ELF-1 (cell line): ENCODE measurements around the gene BARHL1.
A peak's percentile ranks its signal among the peaks of the same experiment; 100 is the strongest.
"Not testable (repeated sequence)": the region's sequence is repeated elsewhere in the genome, so short reads cannot be mapped to it uniquely, and the experiment has no call there.

Source experiments
- DNase-seq: peaks from one replicate; pipeline ENCODE4 v3.0.0-alpha.2; 2016; ENCODE audit warnings: low read depth, low spot score

BARHL1 gene

DNA sequence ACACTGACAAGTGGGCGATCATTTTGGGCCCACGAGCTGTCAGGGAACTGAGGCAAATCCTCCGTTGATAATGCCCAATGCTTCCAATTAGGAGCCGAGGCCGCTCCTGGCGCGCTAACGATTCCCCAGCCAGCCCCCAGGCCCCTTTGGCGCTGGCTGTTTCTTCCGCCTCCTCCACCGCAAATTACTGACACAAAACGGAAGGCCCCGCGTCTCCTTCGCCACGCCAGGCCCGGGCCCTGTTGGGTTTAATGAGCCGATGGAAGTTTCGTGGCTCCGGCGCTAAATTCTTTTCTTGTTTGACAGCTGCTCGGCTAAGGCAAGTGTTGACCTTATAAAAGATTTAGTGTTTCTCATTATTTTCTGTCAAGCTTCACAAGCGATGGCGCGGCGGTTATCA lies 25.7 kb upstream of the BARHL1 start:
- no peak for DNase-seq

DNA sequence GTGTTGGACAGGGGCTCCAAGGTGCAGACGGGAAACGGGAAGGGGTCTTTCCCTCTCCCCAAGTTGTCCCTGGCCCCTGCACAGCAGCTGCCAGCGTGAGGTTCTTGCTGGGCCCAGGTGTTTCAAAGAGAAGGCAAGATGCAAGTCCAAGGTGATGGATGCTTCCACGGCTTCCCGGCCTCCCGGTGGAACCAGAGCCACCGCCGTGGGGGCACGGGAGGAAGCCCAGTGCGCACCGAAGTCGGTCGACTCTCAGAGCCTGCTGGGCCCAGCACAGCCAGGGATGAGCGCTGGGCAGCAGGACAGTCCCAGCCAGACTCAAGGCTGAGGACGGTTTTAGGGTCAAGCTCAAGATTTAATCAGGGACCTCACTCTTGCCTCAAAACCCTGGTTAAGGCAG lies 25.2 kb upstream of the BARHL1 start:
- no peak for DNase-seq

DNA sequence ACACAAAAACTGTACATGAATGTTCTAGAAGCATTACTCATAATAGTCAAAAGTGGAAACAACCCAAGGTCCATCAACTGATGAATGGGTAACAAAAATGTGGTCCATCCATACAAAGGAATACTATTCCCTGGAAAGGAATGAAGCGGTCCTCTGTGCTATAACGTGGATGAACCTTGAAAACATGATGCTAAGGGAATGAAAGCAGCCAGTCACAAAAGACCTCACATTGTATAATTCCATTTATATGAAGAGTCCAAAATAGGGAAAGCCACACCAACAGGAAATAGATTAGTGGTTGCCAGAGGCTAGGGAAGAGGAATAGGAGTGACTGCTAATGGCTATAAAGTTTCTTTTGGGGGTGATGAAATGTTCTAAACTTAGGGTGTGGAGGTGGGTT lies 22.7 kb upstream of the BARHL1 start:
- no peak for DNase-seq

DNA sequence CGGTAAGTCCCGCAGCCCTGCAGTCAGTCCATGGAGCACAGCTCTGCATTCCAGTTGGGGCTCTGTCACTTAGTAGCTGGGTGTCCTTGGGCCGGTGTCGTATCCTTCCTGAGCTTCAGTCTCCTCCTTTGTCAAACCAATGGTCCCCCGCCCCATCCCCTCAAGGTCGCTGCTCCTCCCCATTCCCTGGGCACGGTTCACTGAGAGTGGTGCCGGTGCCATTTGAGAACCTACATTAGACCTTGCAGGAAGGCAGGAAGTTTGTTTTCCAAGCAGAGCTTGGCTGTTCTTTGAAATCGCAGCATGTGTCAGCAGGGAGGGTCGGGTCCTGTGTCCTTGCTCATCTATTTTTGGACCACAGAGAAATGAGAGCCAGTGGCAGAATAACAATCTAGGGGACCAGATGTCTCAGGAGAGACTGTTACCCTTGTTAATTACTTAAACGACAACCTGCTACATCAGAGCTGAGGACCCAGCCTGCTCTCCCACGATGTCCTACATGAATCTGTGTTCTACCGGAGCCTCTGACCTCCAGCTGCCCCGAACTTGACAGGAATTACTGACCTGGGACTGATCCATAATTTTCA lies 21.7 kb upstream of the BARHL1 start:
- no peak for DNase-seq

DNA sequence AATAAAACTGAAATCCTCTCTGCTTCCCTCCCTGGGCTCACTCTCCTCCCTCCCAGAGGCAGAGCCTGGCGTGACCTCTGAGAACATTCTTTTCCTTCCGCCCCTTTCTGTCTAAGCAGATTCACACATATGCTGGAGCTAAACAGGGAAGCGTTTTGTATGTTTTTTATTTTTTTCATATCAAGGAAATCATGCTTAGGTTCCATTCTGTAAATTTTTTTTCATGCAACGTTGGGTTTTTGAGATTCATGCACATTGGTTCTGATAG lies 20.2 kb upstream of the BARHL1 start:
- DNase-seq, result no peak

DNA sequence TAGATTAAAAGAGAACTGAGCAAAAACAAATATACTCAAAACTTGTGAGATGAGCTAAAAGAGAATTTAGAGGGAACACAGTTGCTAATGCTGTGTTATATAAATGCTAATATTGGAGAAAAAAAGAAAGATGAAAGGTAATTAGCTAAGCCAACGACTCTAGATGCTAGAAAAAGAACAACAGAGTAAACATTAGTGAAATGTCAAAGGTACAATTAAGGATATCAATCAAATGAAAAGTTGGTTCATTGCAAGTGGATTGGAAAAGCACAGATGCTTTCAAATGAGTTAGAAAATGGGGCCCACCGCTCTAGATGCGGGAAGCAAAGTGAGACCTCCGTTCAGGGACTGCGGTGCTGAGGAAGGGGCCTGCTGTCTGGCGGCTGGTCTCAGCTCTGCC lies 17.9 kb upstream of the BARHL1 start:
- DNase-seq, result no peak

DNA sequence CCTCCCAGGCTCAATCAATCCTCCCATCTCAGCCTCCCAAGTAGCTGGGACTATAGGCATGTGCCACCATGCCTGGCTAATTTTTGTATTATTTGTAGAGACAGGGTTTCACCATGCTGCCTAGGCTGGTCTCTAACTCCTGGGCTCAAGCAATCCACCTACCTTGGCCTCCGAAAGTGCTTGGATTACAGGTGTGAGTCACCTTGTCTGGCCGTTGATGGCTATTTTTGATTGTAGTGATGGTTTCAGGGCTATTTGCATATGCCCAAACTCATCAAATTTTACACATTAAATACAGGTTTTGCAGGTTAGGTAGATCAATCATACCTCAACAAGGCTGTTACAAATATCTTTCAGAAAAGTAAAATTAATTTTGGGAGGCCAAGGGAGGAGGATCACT lies 13.6 kb upstream of the BARHL1 start:
- DNase-seq, result not testable (repeated sequence)

DNA sequence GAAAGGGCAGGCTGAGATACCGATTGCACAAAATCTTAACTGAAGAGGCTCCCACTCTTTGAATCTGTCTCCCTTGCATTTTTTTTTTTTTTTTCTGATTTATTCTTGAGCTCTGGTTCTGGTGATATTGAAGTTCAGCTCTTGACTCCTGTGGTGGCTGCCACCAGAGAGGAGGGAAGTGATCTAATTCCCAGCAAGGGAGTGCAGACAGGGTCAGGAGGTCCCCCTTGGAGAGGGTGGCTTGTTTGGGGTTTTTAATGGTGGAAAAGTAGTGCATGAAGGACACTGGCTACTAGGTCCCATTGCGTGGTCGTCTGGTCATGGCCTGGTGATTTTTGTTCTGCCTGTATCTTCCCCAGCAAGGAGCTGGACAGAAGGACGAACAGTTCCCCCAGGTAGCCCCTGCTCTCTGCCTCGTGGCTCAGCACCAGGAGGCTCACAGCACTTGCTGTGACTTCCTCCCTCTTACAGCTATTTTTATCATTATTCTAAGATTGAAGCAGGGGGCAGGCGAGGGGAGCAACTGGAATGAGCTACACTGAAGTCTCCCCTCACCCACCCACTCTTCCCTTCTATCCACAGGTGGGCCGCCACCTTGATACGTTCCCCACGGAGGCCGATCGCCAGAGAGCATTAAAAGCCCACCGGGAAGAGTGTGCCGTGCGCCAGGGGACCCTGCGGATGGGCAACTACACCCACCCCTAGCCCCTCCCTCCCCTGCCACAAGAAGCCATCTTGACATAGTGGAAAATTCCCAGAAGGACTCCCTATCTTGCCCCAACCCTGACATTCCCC lies 10.4 kb upstream of the BARHL1 start:
- DNase-seq, result no peak

DNA sequence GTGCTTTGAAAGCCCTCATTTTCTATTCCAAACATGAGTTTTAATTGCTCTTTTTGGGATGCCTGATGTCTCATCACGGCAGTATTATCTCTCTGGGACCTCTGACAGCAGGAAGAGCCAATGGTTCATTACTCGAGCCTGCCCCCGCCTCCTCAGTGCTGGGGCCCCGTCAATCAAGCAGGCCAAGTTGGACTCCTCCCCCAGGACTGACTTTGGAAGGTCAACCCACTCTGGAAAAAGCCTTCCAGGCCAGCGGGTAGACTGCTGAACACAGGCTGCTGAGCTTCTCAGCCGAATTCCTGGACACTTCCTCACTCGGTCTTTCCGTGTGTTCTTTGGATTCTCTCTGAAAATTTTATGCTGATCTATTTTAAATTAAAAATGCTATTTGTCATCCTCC lies 9.5 kb upstream of the BARHL1 start:
- DNase-seq, result peak; percentile 62

DNA sequence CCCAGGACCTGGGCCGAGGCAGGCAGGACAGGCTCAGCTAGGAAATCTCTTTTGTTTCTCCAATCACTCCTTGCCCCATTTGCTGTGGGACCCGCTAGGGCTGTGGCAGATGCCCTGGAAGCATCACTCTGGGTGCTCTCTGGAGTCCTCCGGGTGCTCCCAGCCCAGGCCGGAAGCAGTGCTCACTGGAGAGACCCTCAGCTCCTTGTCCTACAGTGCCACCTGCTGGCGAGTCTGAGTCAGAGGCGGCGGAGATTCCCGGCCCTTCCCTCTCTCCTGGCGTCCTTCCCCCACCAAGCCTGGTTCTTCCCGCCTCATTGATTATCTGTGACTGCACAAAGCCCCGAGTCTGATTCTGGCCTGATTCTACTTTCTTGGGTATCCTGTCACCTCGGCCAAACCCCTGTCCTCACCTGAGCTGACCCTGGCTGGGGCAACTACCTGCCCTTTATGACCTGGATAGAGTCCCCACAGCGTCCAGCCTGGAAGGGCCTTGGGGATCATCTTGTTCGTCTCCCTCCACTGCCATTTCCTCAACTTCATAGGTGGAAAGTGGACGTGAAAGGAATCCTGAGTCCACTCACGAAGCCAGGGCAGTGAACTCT lies 7.3 kb upstream of the BARHL1 start:
- DNase-seq, result peak; percentile 88

DNA sequence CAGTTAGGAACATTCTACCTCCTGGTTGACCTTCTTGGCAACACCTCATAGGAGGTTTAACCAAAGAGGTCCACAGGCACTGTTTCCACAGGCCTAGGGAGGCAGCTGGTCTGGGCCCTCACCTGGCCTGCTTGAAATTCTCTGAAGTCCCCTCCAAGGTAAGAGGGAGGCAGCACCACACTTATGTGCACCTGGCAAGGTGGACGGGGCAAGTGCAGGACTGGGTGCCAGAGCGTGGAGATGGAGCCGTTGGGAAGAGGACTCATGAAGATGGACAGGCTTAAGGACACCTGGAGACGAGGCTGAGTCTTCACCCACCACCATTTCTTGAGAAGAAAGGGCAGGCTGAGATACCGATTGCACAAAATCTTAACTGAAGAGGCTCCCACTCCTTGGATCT lies 6.6 kb upstream of the BARHL1 start:
- no peak for DNase-seq

DNA sequence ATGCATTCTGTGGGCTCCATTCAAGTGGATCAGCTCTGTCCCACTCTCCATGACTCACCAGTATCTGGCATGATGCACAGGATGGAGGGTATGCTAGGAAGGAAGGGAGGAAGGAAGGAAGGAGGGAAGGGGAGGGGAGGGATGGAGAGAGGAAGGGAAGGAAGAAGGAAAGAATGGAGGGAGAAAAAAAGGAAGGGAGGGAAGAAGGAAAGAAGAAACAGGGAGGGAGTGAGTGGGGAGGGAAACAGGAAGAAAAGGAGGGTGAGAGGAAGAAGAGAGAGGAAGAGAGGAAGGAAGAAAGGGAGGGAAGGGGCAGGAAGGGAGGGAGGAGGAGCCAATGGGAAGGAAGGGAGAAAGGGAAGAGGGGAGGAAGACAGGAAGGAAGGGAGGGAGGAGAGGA lies 5.3 kb upstream of the BARHL1 start:
- DNase-seq, result no peak

DNA sequence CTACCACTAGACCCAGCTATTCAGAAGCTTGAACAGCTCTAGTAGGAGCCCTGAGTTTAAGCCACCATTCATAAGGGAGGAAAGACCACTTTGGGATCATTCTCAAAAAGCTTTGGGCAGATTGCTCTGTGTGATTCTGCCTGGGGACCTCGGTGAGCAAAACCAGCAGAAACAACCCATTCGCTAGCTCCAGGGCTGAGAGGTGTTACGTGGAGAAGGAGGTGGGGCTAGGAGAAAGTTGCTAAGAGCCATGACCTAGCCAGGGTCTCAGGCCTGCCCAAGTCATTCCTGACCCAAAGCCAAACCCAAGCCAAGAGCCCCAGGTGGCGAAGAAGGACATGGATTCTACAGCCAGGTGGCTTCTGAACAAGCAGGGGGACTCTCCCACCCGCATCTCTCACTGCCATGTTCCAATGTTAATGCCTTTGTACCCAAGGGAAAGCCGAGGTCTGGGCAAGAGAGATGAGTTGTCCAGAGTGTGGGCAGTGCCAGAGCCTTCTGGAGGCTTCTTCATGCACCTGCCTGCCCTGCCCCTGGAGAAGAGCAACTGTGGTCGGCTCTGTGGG lies 4.0 kb upstream of the BARHL1 start:
- DNase-seq, result no peak

DNA sequence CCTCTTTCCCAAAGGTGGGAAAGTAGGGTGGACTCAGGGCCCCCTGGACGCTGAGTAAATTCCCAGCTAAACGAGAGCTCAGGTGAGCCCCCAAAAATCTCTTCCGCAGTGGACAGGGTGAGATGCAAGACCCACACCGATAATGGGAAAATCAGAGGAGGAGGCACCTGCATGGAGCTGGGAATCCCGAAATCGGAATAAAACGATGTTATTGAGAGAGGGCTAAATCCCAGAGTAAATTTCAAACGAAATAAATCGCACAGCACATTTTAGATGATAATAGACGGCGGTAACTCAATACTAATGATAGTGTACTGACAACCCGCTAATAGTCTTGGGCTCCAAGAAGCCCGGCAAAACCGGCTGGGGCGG lies 3.0 kb upstream of the BARHL1 start:
- no peak for DNase-seq

DNA sequence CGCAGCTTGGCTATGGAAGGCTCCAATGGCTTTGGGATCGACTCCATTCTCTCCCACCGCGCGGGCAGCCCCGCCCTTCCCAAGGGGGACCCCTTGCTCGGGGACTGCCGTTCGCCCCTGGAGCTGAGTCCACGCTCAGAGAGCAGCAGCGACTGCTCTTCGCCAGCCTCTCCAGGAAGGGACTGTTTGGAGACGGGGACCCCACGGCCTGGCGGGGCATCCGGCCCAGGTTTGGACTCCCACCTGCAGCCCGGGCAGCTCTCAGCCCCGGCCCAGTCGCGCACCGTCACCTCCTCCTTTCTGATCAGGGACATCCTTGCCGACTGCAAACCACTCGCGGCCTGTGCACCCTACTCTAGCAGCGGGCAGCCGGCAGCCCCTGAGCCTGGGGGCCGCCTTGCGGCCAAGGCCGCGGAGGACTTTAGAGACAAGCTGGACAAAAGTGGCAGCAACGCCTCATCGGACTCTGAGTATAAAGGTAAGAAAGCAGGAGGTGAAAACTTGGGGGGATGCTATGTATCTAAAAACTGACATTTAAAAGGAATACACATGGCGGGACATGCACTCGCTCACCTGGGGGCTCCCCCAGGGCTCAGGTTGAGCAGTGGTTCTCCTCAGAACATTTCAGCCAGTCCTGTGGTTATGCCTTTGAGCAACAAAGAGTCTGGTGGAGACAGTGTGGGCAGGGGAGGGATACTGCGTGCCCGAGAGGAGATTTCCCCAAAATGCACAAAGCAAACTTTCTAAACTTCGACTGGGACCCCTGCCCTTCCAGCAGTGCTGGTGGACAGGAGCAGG lies 579 bp downstream of the BARHL1 start:
- no peak for DNase-seq

DNA sequence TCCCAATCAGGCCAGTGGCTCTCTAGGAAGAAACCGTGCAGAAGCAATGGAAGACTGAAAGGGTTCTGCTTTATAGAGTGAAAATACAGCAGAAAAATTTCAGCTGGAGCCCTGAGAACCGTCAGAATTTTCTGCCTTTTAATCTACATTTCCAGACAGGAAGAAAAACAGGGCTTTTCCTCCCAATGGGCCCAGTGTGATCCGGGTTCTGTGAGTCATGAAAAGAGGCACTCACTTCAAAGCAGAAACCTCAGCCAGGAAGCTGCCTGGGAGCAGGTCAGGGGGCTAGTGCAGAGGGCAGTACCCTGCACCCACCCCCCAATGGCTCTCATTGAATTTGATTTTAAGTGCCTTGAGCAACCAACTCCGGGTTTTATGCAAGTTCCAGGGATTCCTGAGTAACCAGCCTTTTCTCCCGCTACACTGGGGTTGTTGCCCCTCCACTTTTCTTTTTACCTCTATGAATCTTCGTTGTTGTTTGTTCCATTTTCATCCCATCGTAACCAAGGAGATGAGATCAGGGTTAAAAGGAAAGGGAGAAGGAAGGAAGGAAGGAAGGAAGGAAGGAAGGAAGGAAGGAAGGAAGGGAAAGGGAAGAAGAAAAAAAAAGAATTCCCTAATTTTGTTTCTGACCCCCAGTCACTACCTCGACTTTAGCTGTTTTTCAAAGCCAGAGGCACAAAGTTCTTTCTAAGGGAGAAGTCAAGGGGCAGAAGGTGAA lies 1.3 kb downstream of the BARHL1 start:
- no peak for DNase-seq

DNA sequence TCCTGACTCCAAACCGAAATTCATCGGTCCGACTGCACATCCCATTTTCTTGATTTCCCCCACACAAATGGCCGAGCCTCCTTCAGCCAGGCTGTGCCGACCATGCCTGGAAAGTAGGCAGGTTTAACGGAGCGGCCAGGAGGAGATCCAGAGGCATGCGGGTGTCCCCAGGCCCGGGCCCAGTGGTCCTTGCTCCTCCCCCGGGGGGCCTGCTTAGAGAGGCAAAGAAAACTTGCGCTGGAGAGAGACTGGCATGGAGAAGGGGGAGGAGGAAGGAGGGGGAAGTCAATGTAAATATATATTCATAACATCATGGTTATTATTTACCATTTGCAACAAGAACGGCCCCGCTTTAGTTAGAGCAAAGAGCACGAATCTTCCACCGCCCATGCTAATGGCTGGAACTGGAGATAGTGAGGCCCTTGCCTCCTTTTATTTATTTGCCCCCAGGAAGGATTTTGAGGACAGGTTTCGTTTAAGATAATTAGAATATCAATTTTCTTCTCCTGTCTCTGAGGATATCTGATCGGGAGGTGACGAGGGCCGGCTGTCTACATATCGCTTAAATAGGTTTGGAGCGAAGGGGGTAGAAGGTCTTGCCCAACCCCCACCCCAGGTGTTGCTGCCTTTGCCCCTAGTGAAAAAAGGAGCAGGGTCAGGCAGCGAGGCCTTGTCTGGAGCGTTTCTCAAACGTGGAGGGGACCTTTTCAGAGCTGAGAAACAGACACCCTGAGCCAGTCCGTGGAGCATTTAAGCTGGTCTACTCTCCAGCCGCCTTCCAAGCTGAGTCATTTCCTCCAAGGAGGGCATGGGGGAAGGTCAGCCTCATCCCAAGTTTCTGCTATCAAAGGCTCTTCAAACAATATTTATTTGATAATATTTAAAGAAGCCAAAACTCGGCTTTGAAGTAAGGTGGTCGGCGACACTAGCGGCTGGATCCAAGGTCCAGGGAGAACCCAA lies 2.5 kb downstream of the BARHL1 start:
- no peak for DNase-seq

DNA sequence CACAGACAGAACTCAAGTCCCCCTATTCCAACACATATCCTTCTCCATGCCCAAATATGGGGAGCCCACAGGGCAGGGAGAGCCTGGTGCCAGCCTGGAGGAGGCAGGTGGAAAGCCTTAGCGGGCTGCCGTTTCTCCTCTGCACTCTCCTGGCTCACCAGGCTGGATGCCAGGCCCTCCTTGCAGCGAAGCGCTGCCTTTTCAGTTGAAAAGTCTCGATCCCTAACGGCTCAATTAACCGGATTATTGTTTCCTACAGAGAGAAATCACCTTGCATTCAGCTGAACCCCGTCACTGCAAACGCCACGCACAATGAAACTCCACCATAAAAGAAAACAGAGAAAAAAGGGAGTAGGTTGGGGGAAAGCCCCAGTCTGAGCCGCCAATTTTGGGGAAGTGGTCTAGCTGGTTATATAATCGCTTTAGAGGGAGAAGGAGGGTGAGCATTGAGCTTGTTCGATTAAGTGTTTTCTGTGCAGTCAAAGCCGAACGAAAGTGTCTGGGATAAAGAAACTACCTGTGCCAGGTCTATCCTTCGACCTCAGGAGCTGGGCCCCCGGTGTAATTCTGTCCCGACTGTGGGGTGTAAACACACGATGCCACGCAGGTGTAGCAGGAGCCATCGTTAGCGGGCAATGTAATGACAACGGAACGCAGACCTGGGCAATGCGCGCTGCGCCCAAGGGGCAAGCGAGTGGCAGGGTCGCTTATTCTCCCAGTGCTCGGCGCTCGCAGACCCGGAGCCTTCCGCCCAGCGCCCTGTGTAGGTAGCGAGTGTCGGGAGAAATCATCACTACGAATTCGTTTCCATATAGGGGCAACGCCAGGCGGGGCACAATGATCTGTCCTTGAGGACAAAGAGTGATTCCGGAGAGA lies 3.8 kb downstream of the BARHL1 start:
- DNase-seq, result peak; percentile 46

DNA sequence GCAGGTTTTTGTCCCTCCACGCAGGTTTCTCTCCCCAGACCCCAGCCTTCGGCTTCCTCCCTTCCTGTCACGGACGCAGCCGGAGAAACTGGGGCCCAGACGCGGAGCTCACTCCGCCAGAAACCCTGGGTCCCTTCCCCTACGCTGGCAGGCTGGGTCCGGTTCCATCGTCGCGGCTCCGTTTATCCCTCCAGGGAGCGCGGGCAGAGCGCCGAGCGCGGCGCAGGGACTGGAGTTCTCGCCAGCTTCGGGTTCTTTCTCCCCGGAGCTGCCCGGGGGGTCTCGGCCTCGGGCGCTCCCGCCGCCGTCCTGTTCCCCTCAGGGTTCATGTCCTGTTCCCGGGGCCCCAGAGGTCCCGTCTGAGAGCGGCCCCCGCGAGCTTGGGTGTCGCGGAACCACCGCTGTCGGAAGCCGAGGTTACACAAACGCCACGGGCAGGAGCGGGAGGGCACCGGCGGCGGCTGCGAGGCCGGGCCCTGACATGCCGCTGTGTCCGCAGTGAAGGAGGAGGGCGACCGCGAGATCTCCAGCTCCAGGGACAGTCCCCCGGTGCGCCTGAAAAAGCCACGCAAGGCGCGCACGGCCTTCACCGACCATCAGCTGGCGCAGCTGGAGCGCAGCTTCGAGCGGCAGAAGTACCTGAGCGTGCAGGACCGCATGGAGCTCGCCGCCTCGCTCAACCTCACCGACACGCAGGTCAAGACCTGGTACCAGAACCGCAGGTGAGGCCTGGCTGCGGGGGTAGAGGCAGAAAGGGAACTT lies 4.6 kb downstream of the BARHL1 start:
- DNase-seq, result peak; percentile 47
